GM21786 (cell line): Measurements from ENCODE around the gene PHC2.

Experiments used
- ATAC-seq: cut with Tn5 transposase; IDR thresholded peaks from one replicate; pipeline ENCODE4 v1.9.1; 2021; ENCODE audit not compliant: unreplicated experiment

The PHC2 gene

GRCh38 chr1:33332357-33332789 is 98.5 kb downstream of the PHC2 start:
- ATAC-seq: no peak

DNA sequence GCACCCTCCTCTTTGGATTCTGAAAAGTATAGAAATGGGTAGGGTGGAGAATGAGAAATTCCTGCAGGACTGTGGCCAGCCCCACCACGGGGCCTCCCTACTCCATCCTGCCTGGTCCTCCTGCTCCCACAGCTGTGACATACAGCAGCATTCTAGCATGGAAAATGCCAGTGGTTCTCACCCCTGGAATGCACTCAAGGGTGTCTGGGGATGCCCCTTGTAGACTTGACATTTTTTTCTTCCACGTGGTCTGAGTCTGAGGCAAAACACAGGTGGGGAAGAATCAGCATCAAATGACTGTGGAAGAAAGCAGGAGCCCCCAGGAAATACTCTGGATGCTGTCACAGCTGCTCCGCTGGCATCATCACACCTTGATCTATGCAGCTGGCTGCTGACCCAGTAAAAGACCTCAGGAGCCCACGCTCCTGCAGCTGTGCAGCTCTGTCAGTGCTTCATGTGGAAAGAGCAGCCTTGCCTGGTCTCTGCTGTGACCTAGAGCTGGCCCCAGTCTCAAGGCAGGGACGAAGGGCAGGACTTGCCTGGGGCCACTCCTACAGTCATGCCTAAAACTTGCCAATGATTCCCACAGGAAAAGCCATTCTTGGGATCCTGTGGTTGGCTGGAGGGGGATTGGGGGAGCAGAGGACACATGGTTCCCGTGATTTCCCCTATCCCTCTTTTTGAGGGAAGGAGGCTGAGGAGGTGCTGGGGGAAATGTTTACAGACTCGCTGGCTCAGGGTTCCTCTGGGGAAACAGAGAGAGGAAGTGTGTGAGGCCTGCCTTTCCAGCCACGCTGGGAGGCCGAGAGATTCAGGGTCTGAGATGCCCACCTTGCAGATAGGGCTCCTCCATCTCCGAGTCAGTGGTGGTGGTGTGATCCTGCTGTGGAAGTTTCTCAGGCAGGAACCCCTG is 99.2 kb downstream of the PHC2 start:
- ATAC-seq: no peak

DNA sequence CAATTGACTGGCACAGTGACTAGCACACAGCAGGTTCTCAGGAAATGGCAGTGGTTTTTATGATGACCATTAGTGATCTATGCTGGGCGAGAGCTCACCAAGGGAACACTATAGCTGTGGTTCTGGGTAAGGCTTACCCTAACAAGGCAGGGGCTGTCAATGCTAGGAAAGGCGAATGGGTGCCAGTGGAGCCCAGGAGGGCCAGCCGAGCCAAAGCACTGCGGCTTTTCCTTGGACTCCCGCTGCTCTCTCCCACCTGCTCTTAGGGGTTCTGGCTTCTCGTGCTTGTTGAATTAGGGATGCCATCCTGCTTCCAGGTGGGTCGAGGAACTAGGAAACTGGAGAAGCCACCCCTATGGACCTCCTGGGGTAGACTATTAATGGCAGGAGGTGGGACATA is 100.0 kb downstream of the PHC2 start:
- no peak for ATAC-seq

- no peak for ATAC-seq
Measured at GRCh38 chr1:33330361-33330890, 100.5 kb downstream of the PHC2 start.

DNA sequence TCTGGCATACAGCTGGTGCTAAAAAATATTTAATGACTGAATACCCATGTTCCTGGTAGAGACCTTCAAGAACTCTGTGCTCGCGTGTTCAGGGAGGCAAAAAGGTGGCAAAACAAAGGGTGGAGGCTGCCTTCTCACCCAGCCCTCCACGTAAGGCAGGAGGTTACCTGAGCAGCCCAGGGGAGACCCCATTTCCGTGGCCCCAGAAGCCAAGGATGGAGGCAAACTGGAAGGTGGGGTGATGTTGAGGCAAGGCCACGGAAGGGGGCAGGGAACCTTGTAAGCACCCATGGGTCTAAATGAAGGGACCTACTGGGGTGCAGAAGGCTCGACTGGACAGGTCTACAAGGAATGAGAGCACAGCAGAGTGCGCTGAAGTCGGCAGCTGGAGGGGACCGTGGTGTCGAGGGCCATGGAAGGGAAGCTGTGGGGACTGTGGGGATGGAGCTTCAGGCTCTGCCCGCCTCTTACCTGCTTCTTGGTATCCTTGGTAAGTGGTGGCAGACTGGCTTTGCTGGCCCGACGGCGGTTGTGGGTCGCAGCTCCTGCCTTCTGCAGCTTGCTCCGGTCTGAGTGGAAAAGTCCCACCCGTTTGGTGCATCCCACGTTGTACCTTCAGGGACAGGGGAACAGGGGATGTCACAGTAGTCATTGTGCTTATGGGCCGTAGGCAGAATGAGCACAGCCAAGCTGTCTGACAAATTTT is 101.1 kb downstream of the PHC2 start:
- no peak for ATAC-seq

DNA sequence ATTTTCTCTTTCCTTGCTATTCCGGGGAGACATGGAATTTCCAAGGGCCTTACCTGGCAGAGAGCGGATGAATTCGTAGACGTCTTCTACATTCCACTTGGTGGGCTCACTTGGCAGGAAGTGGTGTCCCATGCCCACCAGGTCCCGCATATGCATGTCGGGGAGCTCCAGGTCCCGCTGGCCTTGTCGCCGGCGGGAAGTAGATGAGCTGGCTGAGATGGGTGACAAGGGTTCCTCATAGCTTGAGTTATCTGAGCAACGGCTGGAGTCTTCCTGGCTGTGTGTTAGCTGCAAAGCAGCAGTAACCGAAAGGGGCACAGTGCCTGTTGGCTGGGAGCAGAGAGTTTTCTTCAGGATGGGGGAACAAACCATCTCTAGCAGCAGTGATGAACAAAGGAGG is 102.1 kb downstream of the PHC2 start:
- no peak for ATAC-seq

- no peak for ATAC-seq
Measured at GRCh38 chr1:33327587-33328325, 103.1 kb downstream of the PHC2 start.

DNA sequence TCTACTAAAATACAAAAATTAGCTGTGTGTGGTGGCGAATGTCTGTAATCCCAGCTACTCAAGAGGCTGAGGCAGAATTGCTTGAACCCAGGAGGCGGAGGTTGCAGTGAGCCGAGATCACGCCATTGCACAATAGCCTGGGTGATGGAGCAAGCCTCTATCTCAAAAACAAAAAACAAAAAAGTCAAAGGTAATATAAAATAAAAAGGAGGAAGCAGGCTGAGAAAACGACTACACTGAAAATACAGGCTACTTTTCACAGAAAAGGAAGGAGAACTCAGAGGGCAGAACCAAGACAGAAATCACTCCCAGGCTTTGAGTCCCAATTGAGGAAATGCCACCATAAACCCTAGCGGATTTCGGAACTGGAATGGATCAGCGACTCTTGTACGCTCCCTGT is 104.1 kb downstream of the PHC2 start:
- no peak for ATAC-seq

DNA sequence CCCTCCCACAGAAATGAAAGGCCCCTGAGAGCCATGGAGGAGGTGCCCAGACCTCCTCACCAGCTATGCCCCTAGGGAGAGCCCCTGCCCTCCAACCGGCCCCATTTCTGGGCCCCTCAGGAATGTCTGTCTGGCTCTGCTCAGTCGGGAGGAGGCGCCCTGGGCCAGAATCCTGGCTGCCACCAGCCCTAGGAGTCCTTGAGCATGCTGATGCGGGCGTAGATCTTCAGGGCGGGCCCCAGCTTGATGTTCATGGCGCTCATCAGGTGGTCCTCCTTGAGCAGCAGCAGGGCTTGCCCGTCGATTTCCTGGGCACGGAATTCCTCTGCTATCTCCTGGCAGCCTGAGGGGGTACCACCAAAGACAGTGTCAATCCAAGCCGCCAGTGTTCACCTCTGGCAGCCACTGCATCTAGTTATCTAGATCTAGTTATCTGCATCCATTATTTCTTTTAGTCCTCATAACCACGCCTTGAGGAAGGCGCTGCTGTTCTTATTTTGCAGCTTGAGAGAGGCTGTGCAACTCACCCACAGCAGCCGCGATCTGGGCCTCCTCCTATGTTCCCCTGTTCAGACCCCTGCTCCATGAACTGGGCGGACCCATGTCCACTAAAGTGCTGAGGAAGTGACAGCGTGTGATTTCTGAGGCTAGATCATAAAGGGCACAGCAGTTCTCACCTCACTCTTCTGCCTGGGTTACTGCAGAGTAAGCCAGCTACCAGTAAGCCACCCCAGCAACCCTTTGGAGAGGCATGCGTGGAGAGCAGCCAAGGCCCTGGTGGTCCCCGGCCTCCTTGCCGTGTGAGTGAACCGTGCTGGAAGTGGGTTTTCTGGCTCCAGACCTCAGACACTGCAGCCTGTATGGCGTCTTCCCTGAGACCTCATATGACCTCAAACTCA is 106.0 kb downstream of the PHC2 start:
- no peak for ATAC-seq

DNA sequence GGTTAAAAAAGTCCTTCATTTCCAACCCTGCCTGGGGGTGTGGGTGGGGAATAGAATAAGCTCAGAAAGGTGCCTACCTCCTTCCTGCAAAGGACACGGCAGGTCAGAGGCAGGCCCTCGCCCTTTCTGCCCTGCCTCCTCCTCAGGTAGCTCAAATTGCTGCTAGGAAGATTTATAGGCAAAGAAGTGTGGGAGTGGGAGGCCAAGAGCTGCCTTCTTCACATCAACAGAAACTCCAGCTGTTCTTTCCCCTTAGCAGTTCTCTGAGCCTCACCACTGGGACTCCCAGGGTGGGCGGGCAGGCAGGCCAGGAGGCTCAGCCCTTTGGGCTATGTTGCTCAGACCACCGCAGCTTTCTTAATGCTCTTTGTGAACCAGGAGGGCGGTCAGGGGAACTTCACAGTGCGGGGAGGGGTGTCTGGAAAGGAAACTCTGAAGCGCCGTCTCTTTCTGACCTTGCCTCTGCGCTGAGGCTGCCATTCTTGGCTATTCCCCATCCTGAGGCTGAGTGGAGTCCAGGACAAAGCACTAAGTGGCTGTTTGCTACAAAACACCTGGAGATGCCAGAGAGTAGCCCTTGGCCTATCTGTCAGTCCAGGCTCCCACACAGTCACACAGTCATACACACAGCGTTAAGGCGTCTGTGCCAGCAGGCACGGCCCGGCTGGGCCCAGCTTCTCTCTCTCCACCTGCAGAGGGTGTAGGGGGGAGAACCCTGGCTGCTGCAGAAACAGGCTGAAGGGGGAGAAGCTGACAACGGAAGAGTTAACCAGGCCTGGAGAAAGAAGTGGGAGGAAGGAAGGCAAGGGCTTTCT is 107.0 kb downstream of the PHC2 start:
- no peak for ATAC-seq

DNA sequence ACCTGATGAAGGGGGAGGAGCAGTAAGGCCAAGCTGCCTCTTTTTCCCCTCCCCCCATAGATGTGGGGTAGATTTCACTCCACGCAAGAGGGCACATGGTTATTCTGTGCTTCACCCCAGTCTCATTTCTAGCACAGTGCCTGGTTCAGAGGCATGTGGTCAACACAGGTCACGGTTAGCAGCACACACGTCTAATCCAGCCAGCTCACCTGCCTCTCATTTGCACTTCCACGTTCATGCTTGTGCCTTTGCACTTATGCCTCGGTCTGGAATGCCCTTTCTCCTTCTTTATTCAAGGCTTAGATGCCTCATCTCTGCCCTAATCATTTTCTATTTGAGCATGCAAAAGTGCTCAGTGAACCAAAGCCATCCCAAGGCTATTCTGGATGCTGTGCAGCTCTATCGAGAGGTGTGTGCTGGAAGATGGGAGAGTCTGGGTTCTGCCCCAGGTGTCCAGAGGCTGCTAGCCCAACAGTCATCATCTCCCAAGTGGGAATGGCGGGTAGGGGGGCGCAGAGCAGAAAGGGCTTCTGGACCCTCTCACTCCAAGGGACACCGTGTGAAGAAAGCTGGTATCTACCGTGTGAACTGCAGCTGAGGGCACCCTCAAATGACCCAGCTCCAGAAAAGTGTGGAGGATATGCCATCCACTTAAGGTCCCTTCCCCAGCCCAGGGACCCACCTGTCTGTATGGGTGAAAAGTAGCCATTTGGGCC is 107.9 kb downstream of the PHC2 start:
- ATAC-seq: no peak

GRCh38 chr1:33322109-33322508 is 108.8 kb downstream of the PHC2 start:
- ATAC-seq: no peak

- ATAC-seq: no peak
Measured at GRCh38 chr1:33321178-33321577, 109.7 kb downstream of the PHC2 start.

- ATAC-seq: no peak
Measured at GRCh38 chr1:33320619-33321165, 110.2 kb downstream of the PHC2 start, which contains the start of gene A3GALT2. A3GALT2 (minus strand) TSS chr1:33321098; CDS start chr1:33321098, 0 bp downstream.

GRCh38 chr1:33319949-33320618 is 110.8 kb downstream of the PHC2 start:
- ATAC-seq: no peak

- ATAC-seq: no peak
Measured at GRCh38 chr1:33319186-33319948, 111.5 kb downstream of the PHC2 start.

GRCh38 chr1:33317946-33318345 is 112.9 kb downstream of the PHC2 start:
- ATAC-seq: no peak
